IPS-15b (cell line): Measurements from ENCODE around the gene MBNL1.
"Not testable (repeated sequence)": the region's sequence is repeated elsewhere in the genome, so short reads cannot be mapped to it uniquely, and the experiment has no call there.

Experiments used
- H3K27me3 ChIP-seq: one replicate; pipeline ENCODE4 v1.6.1; 2013; ENCODE audit warnings: low read length; ENCODE audit not compliant: control insufficient read depth, insufficient read depth
- H3K36me3 ChIP-seq: one replicate; pipeline ENCODE4 v1.6.1; 2013; ENCODE audit warnings: low read length; ENCODE audit not compliant: control insufficient read depth, insufficient read depth
- H3K4me1 ChIP-seq: one replicate; pipeline ENCODE4 v1.6.1; 2013; ENCODE audit warnings: mild to moderate bottlenecking, low read length; ENCODE audit not compliant: control insufficient read depth, insufficient read depth
- H3K4me3 ChIP-seq: one replicate; pipeline ENCODE4 v1.5.1; 2013; ENCODE audit warnings: low read depth, low read length
- H3K9ac ChIP-seq: one replicate; pipeline ENCODE4 v1.6.1; 2013; ENCODE audit warnings: low read depth, mild to moderate bottlenecking, low read length
- H3K9me3 ChIP-seq: one replicate; pipeline ENCODE4 v1.6.1; 2013; ENCODE audit warnings: mild to moderate bottlenecking, low read length; ENCODE audit not compliant: control insufficient read depth, insufficient read depth

The MBNL1 gene

GRCh38 chr3:152364237-152364636 is 95.5 kb downstream of the MBNL1 start:
- H3K36me3 ChIP-seq = no peaks in the 10 kb centered on the region
- no peaks in the 10 kb centered on the region for H3K9me3 ChIP-seq
- no peaks in the 10 kb centered on the region for H3K4me1 ChIP-seq
- H3K4me3 ChIP-seq = no peak overlapping the region
- H3K9ac ChIP-seq = no peak overlapping the region
- H3K27me3 ChIP-seq = no peaks in the 10 kb centered on the region

- H3K9ac ChIP-seq = no peak overlapping the region
- H3K9me3 ChIP-seq = no peaks in the 10 kb centered on the region
- H3K27me3 ChIP-seq = no peaks in the 10 kb centered on the region
- H3K4me1 ChIP-seq = no peaks in the 10 kb centered on the region
- H3K4me3 ChIP-seq = no peak overlapping the region
- H3K36me3 ChIP-seq = no peaks in the 10 kb centered on the region
These were observed 96.4 kb downstream of the MBNL1 start for GRCh38 chr3:152365126-152365525.

- Histone ChIP-seq H3K27me3 (no peaks in the 10 kb centered on the region), H3K4me1 (no peaks in the 10 kb centered on the region), H3K4me3 (no peak overlapping the region), H3K9ac (no peak overlapping the region), H3K36me3 (no peaks in the 10 kb centered on the region), H3K9me3 (no peaks in the 10 kb centered on the region)
These were observed 97.3 kb downstream of the MBNL1 start for GRCh38 chr3:152365766-152366593.

- not testable (repeated sequence) for H3K9me3 ChIP-seq, H3K4me1 ChIP-seq, H3K36me3 ChIP-seq, H3K27me3 ChIP-seq, H3K9ac ChIP-seq, H3K4me3 ChIP-seq
These were observed 98.5 kb downstream of the MBNL1 start for GRCh38 chr3:152367192-152367591.

- H3K36me3 ChIP-seq, H3K9ac ChIP-seq, H3K27me3 ChIP-seq, H3K4me3 ChIP-seq, H3K4me1 ChIP-seq, H3K9me3 ChIP-seq: not testable (repeated sequence)
These were observed 103.9 kb downstream of the MBNL1 start for GRCh38 chr3:152372633-152373032.

GRCh38 chr3:152373379-152373778 is 104.7 kb downstream of the MBNL1 start:
- Histone ChIP-seq H3K4me1 (no peaks in the 10 kb centered on the region), H3K4me3 (no peak overlapping the region), H3K9me3 (no peaks in the 10 kb centered on the region), H3K9ac (no peak overlapping the region), H3K36me3 (no peaks in the 10 kb centered on the region), H3K27me3 (no peaks in the 10 kb centered on the region)

GRCh38 chr3:152374262-152374990 is 105.7 kb downstream of the MBNL1 start:
- H3K4me1 ChIP-seq = no peaks in the 10 kb centered on the region
- H3K27me3 ChIP-seq = no peaks in the 10 kb centered on the region
- H3K9me3 ChIP-seq = no peaks in the 10 kb centered on the region
- no peak overlapping the region for H3K4me3 ChIP-seq
- H3K9ac ChIP-seq = no peak overlapping the region
- H3K36me3 ChIP-seq = no peaks in the 10 kb centered on the region

GRCh38 chr3:152375546-152375945 is 106.8 kb downstream of the MBNL1 start:
- no peaks in the 10 kb centered on the region for H3K36me3 ChIP-seq
- no peak overlapping the region for H3K9ac ChIP-seq
- no peaks in the 10 kb centered on the region for H3K9me3 ChIP-seq
- H3K4me3 ChIP-seq = no peak overlapping the region
- no peaks in the 10 kb centered on the region for H3K4me1 ChIP-seq
- H3K27me3 ChIP-seq = no peaks in the 10 kb centered on the region

GRCh38 chr3:152376351-152377183 is 107.8 kb downstream of the MBNL1 start:
- no peaks in the 10 kb centered on the region for H3K27me3 ChIP-seq
- no peaks in the 10 kb centered on the region for H3K36me3 ChIP-seq
- no peaks in the 10 kb centered on the region for H3K4me1 ChIP-seq
- no peak overlapping the region for H3K9ac ChIP-seq
- H3K9me3 ChIP-seq = no peaks in the 10 kb centered on the region
- no peak overlapping the region for H3K4me3 ChIP-seq

GRCh38 chr3:152377184-152377570 is 108.4 kb downstream of the MBNL1 start:
- Histone ChIP-seq H3K27me3 (no peaks in the 10 kb centered on the region), H3K36me3 (no peaks in the 10 kb centered on the region), H3K4me3 (no peak overlapping the region), H3K4me1 (no peaks in the 10 kb centered on the region), H3K9me3 (no peaks in the 10 kb centered on the region), H3K9ac (no peak overlapping the region)

- no peaks in the 10 kb centered on the region for H3K27me3 ChIP-seq
- H3K4me3 ChIP-seq = no peak overlapping the region
- no peak overlapping the region for H3K9ac ChIP-seq
- no peaks in the 10 kb centered on the region for H3K9me3 ChIP-seq
- no peaks in the 10 kb centered on the region for H3K36me3 ChIP-seq
- no peaks in the 10 kb centered on the region for H3K4me1 ChIP-seq
These were observed 110.8 kb downstream of the MBNL1 start for GRCh38 chr3:152379415-152380042.
